WTC11 (cell line): ENCODE results near the gene FCGBP.

Experiments used
- ATF2 ChIP-seq: sonication (generic); formaldehyde crosslinking; IDR thresholded peaks from 2 replicates; pipeline ENCODE4 v1.8.1; 2022; ENCODE audit warnings: low read depth, missing genetic modification reagents, borderline replicate concordance
- USF2 ChIP-seq: sonication (generic); formaldehyde crosslinking; IDR thresholded peaks from 2 replicates; pipeline ENCODE4 v1.8.1; 2023; ENCODE audit warnings: mild to moderate bottlenecking, missing genetic modification reagents, moderate library complexity
- TF ChIP-seq, protein P1 (sequence below): fragments of 200-600 bp; IDR thresholded peaks from 2 replicates; pipeline ENCODE4 v1.8.0; 2022; ENCODE audit warnings: antibody characterized with exemption

- TF ChIP-seq ATF2 (no peak), USF2 (CRISPR knock-in tag) (no peak)
- TF ChIP-seq, protein P1, sequence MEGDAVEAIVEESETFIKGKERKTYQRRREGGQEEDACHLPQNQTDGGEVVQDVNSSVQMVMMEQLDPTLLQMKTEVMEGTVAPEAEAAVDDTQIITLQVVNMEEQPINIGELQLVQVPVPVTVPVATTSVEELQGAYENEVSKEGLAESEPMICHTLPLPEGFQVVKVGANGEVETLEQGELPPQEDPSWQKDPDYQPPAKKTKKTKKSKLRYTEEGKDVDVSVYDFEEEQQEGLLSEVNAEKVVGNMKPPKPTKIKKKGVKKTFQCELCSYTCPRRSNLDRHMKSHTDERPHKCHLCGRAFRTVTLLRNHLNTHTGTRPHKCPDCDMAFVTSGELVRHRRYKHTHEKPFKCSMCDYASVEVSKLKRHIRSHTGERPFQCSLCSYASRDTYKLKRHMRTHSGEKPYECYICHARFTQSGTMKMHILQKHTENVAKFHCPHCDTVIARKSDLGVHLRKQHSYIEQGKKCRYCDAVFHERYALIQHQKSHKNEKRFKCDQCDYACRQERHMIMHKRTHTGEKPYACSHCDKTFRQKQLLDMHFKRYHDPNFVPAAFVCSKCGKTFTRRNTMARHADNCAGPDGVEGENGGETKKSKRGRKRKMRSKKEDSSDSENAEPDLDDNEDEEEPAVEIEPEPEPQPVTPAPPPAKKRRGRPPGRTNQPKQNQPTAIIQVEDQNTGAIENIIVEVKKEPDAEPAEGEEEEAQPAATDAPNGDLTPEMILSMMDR = no peak
Measured at GRCh38 chr19:39929750-39930149, 4.7 kb downstream of the FCGBP start.
